ENCODE data around the gene DIAPH3.

- TF ChIP-seq CTCF (IDR thresholded peaks at IDR 0.05) = no peak
- no peak for TF ChIP-seq RAD21 (conservative IDR thresholded peaks at IDR 0.05 in 1 of 2, IDR thresholded peaks at IDR 0.05 in 1 of 2)
- TF ChIP-seq BHLHE40 (IDR thresholded peaks at IDR 0.05; ENCODE audit: low read depth, low read length) = no peak
- TF ChIP-seq CEBPB (IDR thresholded peaks at IDR 0.05) = no peak
- TF ChIP-seq EHMT2 (IDR thresholded peaks at IDR 0.05; ENCODE audit: low read depth) = no peak
- TF ChIP-seq CHD2 (IDR thresholded peaks at IDR 0.05; ENCODE audit: low read length, partially characterized antibody) = no peak
Observed at GRCh38 chr13:60169239-60170031, 5.7 kb upstream of the DIAPH3 start.
